Erythroblast (primary cell): ENCODE results near the gene TOGARAM1.

Source experiments
- GATA1 ChIP-seq: IDR thresholded peaks from 2 replicates; pipeline ENCODE4 v1.6.1; 2011; ENCODE audit warnings: low read depth, mild to moderate bottlenecking, control low read depth, low read length, moderate library complexity
- POLR2A ChIP-seq: IDR thresholded peaks from 2 replicates; pipeline ENCODE4 v1.6.1; 2011; ENCODE audit warnings: mild to moderate bottlenecking, low read length

- TF ChIP-seq POLR2A (no peak), GATA1 (no peak)
These were observed 1.1 kb downstream of the TOGARAM1 start for GRCh38 chr14:44963044-44963528.
